Activated naive CD8-positive, alpha-beta T cell treated with anti-CD3 and anti-CD28 coated beads, Interleukin-2, amount 50 U/mL, for 24 hours (primary cell): ENCODE data around the gene OR6P1.

Source experiments
- ATAC-seq: fragments of 150-1000 bp; cut with Tn5 transposase; one replicate; pipeline ENCODE4 v1.10.0; 2021
- DNase-seq: peaks from one replicate; pipeline ENCODE4 v3.0.0; 2021
- H3K27ac Mint-ChIP-seq: one replicate; pipeline ENCODE4 v1.8.0; 2021; ENCODE audit warnings: mild to moderate bottlenecking, mixed read lengths
- H3K27me3 Mint-ChIP-seq: one replicate; pipeline ENCODE4 v1.8.0; 2021; ENCODE audit warnings: mixed read lengths
- H3K36me3 Mint-ChIP-seq: one replicate; pipeline ENCODE4 v1.8.0; 2021; ENCODE audit warnings: low read depth, mixed read lengths
- H3K4me1 Mint-ChIP-seq: one replicate; pipeline ENCODE4 v1.8.0; 2021; ENCODE audit warnings: mixed read lengths
- H3K4me3 Mint-ChIP-seq: one replicate; pipeline ENCODE4 v1.8.0; 2021; ENCODE audit warnings: mild to moderate bottlenecking, moderate library complexity, mixed read lengths
- H3K9me3 Mint-ChIP-seq: one replicate; pipeline ENCODE4 v1.8.0; 2021; ENCODE audit warnings: mixed read lengths

Gene OR6P1

GRCh38 chr1:158547533-158547932, 22.8 kb downstream of the OR6P1 start:
- Mint-ChIP-seq H3K4me3 (no peak overlapping the region), H3K9me3 (no peaks in the 10 kb centered on the region), H3K36me3 (no peaks in the 10 kb centered on the region), H3K27me3 (peaks cover 7% of the 10 kb centered on the region), H3K27ac (no peak overlapping the region), H3K4me1 (no peaks in the 10 kb centered on the region)
- DNase-seq (no peak), ATAC-seq (peak; percentile 28)

- DNase-seq (no peak), ATAC-seq (no peak)
- Mint-ChIP-seq H3K27me3 (peaks cover 3% of the 10 kb centered on the region), H3K9me3 (no peaks in the 10 kb centered on the region), H3K4me1 (no peaks in the 10 kb centered on the region), H3K27ac (no peak overlapping the region), H3K36me3 (no peaks in the 10 kb centered on the region), H3K4me3 (no peak overlapping the region)
These were observed 32.8 kb downstream of the OR6P1 start for GRCh38 chr1:158537609-158538008.

DNA sequence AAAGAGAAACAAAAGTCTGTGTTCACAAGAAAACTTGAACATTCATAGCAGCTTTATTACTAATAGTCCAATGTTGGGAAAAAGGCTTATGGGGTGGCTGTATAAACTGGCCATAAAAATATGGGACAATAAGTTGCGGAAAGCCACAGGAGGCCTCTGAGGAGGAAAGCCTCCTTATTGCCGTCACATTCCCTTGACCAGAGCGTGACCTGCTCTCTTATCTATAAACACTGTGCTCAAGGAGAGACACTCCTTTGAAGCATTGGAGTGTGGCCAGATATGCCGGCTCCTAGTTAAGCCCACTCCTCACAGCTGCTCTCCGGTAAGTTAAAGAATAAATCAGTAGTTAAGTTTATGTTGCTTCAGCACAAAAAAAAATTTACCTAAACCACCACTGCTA, 35.9 kb downstream of the OR6P1 start:
- Mint-ChIP-seq H3K9me3 (no peaks in the 10 kb centered on the region), H3K4me3 (no peak overlapping the region), H3K27me3 (peaks cover 15% of the 10 kb centered on the region), H3K4me1 (no peaks in the 10 kb centered on the region), H3K27ac (no peak overlapping the region), H3K36me3 (no peaks in the 10 kb centered on the region)
- no peak for DNase-seq
- ATAC-seq, result no peak

DNA sequence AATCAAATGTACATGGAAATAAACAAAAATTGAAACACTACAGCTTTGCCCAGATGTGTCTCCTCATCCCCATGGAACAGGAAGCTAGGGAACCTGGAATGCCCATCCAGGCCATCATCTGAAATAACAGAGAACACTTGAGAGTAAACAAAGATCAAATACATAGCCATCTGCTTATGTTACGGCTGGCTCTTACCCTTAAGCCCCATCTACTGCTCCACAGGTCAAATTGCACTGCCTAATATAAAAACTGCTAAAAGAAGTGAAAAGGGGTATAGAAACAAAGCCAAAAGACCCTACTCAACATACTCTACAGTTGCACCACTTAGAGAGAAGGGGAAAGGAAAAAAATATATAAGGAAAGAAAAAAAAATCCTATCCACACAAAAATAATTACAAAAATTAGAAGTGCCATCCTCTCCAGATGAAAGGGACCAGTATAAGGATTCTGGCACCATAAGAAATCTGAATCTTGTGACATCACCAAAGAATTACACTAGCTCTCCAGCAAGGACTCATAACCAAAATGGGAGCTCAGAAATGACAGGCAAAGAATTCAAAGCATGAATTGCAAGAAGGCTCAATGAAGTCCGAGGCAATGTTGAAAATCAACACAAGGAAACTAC, 43.1 kb downstream of the OR6P1 start:
- no peak for ATAC-seq
- no peaks in the 10 kb centered on the region for H3K4me1 Mint-ChIP-seq
- DNase-seq, result no peak
- peaks cover 23% of the 10 kb centered on the region for H3K27me3 Mint-ChIP-seq
- H3K9me3 Mint-ChIP-seq, result no peaks in the 10 kb centered on the region
- no peaks in the 10 kb centered on the region for H3K36me3 Mint-ChIP-seq
- H3K27ac Mint-ChIP-seq, result no peak overlapping the region
- no peak overlapping the region for H3K4me3 Mint-ChIP-seq

DNA sequence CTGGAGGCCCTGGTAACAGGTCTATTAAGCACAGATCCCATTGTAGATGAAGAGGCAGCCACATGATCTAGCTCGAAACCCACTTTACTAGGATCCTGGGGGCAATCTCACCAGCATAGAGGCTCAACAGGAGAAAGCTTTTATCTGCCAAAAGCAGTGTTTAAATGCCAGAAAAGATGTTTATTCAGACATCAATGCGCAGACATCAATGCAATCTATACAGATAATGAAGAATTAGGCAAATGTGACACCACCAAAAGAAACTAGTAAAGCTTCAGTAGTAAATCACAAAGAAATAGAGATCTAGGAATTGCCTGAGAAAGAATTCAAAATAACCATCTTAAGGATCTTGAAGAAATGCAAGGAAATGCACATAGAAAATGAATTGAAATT, 48.7 kb downstream of the OR6P1 start:
- no peaks in the 10 kb centered on the region for H3K36me3 Mint-ChIP-seq
- no peak overlapping the region for H3K4me3 Mint-ChIP-seq
- peaks cover 15% of the 10 kb centered on the region for H3K27me3 Mint-ChIP-seq
- DNase-seq (no peak), ATAC-seq (no peak)
- H3K4me1 Mint-ChIP-seq, result no peaks in the 10 kb centered on the region
- H3K9me3 Mint-ChIP-seq, result no peaks in the 10 kb centered on the region
- H3K27ac Mint-ChIP-seq, result no peak overlapping the region

GRCh38 chr1:158520955-158521665, 49.3 kb downstream of the OR6P1 start:
- Mint-ChIP-seq H3K36me3 (no peaks in the 10 kb centered on the region), H3K9me3 (no peaks in the 10 kb centered on the region), H3K4me1 (no peaks in the 10 kb centered on the region), H3K4me3 (no peak overlapping the region), H3K27me3 (peaks cover 15% of the 10 kb centered on the region), H3K27ac (no peak overlapping the region)
- DNase-seq, result no peak
- ATAC-seq, result no peak

DNA sequence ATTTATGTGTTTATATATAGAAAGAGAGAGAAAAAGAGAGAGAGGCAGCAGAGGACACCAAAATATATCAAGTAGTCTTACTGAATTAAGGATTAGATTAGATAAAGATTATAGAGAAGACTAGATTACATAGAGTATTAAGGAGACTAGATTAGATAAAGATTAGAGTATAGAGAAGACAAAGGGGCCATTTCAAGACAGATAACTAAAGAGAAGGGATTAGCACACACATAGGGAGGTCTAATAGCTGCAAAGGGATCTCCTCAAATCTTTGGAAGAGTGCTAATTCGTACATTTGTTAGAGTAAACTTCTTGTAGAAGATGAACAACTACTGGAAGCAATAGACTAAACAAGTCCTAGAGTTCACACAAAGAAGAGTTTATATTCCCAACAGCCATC, 50.4 kb downstream of the OR6P1 start:
- ATAC-seq (no peak), DNase-seq (no peak)
- H3K4me1 Mint-ChIP-seq, result no peaks in the 10 kb centered on the region
- no peak overlapping the region for H3K4me3 Mint-ChIP-seq
- H3K36me3 Mint-ChIP-seq, result no peaks in the 10 kb centered on the region
- H3K27ac Mint-ChIP-seq, result no peak overlapping the region
- H3K9me3 Mint-ChIP-seq, result no peaks in the 10 kb centered on the region
- peaks cover 17% of the 10 kb centered on the region for H3K27me3 Mint-ChIP-seq

- ATAC-seq, result no peak
- no peak overlapping the region for H3K4me3 Mint-ChIP-seq
These were observed 53.4 kb downstream of the OR6P1 start for GRCh38 chr1:158516966-158517365.

More at GRCh38 chr1:158516966-158517365, 53.4 kb downstream of the OR6P1 start:
- Mint-ChIP-seq H3K36me3 (no peaks in the 10 kb centered on the region), H3K9me3 (no peaks in the 10 kb centered on the region), H3K4me1 (no peaks in the 10 kb centered on the region), H3K27me3 (peaks cover 10% of the 10 kb centered on the region), H3K27ac (no peak overlapping the region)
- DNase-seq, result no peak
